GM19240 (cell line): ENCODE measurements around the gene HOXD4.

Source experiments
- DNase-seq: peaks from one replicate; pipeline ENCODE4 v3.0.0; 2011; ENCODE audit warnings: low spot score; ENCODE audit not compliant: insufficient read length

HOXD4 gene

DNA sequence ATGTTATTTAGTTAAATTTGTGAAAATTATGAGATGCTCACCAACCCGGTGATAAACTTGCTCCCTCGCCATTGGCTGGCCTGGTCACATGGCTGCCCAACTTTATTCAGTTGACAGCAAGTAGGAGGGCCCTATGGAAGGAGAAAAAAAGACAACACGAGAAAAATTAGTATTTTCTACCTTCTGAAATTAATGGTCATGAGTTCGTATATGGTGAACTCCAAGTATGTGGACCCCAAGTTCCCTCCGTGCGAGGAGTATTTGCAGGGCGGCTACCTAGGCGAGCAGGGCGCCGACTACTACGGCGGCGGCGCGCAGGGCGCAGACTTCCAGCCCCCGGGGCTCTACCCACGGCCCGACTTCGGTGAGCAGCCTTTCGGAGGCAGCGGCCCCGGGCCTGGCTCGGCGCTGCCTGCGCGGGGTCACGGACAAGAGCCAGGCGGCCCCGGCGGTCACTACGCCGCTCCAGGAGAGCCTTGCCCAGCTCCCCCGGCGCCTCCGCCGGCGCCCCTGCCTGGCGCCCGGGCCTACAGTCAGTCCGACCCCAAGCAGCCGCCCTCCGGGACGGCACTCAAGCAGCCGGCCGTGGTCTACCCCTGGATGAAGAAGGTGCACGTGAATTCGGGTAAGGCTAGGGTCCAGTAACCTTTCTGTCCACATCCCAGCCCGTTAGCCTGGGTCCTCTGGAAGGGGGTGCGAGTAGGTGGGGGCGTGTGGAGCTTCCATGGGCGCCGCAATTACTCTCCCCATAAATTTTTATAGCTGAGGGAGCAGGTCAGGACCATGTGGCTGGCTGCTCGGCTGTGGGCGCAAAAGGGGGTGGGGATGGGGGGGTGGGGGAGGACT is at the start of gene HOXD4:
Gene HOXD4 (plus strand): TSS at position 109 of the 846 bp plus-strand sequence. CDS start 84 bp downstream, at position 193.
- DNase-seq = no peak

DNA sequence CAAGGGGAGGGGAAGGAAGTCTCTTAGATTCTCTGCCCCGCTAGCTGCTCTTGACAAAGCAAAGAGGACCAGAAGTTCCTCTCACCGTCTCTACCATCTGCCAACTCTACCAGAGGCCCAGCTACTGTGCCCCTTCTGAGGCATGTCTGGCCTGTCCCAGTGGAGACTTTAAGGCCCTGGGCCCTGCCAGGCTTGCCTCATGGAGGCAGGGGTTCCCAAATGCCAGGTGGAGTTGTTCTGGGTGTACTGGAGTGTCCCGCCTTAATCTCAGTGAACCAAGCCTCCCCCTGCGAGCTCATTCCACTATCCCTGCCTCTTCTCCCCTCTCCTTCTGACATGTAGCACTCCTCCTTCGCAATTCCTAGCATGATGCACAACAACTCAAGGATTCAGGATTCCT is 49.5 kb upstream of the HOXD4 start:
- DNase-seq = no peak

DNA sequence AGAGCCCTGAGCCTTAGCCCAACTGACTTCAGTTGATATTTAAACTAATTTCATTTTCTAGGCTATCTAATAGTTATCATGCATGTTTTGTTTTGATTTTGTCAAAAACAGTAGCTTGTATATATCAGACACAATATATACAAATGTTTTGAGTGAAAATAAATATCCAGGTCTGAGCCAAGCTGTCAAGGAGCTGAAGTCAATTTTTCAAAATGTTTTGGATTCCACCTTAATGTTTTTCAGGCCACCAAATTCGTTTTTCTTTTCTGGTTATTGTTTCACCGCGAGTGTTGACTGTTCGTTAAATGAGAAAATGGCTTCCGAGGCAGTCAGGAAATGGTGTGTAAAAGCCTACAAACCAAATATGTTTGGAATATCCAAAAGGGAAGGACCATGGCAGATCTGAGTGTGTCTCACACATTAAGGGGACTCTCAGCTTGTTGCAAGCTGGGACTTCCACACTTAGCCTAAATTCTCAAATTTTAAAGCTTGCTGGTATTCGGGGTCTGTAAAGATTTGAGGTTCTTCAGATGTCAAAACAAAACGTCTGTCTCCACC is 49.0 kb upstream of the HOXD4 start:
- no peak for DNase-seq

DNA sequence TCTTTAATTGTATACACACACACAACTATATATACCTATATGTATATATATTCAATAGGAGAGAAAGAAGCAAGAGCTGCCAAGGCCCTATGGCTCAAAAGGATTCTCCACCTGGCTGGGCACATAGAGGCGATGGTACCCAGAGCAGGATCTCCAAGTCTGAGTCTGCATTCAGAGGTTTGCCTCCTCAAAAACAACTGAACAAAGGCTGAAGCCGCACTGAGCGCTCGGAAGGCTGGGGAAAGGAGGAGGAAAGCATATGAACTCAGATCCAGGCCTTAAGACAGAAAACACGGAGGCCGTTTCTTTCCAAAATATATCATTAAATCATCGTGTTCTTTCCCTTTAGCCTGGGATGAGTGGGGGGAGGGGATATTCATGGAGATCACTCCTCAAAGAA is 48.2 kb upstream of the HOXD4 start:
- DNase-seq = no peak

DNA sequence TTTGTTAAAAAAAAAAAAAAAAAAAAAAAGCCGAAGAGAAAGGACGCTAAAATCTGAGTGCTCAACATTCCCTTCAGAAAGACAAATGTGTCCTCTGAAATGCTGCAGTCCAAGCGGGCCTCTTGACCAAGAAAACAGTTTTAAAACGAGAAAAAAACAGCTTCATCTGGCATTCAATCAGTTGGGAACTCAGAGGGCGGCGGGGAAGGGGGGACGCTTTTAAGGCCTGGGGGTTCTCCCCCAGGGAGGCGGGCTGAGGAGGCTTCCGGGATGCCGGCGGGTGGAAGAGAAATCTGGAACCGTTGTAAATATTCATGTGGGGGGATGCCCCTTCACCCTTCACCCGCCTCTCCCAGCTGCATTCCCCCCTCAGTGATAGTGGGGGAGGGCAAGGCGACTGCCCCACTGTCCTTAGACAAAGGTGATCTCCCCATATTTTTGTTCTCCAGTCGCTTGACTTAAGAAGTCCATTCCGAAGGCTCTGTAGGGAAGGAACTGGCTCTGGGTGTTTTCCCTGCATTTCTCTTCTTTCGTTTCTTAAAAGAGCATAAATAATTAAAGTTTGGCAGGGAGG is 47.5 kb upstream of the HOXD4 start:
- no peak for DNase-seq

DNA sequence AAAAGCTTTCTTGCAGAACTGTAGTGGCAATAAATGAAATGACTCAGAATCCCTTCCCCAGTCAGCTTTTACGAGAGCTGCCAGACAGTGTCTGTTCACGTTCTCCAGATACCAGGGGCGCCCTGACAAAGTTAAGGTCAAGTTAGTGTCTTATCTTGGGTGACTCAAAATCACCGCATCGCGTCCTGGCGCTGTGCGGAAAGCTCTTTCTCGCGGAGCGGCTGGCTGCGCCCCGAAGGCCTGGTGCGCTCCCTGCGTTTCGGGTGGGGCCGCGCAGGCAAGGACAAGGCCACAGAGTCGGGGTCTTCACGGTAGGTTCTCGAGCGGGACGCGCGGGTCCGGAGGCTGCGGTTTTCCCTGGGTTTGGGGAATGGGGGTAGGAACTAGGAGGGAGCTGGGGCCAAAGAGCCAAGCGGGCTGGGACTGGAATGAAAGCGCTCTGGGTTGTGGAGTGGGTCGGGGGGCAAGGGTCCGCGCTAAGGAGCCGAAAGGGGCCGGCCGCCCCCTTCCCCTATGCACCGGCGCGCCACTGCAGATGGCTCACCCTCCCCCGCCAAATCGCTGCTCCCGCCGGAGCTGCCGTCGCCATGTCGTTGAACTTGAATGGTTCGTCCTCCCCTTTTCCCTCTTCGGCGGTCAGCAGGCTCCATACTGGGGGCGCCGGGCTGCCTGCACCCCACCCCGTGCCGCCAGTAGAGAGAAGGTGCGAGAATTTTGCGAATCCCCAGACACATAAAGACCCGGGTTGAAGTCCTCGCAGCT is 46.9 kb upstream of the HOXD4 start:
- no peak for DNase-seq

DNA sequence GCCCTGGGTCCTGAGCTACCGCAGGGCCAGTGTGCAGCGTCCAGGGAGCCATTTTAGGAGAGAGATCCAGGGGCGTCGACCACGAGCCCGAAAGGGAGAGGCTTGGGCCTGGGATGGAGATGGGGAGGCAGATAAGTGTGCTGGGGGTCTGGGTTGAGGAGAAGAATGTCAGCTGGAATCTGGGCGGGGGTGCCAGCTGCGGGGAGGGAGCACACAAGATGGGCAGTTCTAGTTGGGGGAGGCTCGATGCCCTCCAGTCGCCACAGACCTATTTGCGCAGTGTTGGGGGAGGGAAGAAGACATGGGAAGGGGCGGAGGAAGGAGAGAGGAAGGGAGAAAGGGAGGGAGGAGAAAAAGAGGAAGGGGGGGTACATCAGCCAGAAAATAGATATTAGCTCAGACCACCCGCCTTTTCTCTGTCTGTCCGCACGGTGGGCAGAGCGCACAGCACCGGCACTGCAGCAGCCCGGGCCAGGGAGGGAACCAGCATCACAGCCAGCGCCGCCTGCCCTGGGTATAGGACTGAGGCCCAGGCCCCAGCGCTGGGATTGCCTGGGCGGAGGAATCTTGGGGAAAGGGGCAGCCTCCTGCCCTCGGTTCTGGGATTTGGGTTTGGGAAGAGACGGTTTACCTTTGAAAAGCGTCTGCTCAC is 46.1 kb upstream of the HOXD4 start:
- DNase-seq = no peak

DNA sequence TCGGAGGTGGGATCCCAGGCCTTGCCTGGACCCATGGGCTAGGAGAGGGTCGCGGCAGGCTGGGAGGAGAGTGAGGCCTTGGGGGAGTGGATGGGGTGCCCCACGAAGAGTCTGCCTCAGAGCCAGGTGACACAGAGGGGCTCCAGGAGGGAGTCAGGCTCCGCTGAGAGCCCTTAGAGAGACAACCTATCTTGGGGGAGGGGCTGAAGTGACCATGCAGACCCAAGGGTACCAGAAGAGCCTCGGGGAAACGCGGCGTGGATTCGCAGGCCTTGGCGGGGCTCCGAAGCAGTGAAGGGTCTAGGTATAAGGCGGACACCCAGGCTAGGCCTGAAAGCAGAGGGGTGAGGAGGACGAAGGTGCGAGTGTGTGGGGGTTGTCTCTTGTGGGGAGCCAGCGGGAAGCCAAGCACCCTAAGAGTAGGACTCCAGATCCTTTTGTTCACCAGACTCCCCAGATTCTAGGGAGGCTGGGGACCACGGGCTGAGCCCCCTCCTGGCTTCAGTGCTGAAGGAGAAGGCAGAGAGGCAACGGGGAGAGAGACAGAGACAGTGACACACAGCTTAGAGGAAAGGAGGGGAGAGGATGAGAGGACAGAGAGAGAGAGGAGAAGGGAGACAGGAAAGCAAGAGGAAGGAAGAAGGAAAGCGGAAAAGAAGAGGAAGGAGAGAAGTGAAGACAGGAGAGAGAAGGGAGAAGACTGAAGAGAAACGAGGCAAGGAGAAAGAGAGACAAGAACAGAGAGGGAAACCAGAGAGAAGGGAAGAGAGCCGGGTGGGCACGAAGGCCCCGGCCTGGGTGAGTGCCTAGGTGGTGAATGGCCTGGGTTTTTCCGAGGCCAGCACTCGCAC is 45.4 kb upstream of the HOXD4 start:
- no peak for DNase-seq

DNA sequence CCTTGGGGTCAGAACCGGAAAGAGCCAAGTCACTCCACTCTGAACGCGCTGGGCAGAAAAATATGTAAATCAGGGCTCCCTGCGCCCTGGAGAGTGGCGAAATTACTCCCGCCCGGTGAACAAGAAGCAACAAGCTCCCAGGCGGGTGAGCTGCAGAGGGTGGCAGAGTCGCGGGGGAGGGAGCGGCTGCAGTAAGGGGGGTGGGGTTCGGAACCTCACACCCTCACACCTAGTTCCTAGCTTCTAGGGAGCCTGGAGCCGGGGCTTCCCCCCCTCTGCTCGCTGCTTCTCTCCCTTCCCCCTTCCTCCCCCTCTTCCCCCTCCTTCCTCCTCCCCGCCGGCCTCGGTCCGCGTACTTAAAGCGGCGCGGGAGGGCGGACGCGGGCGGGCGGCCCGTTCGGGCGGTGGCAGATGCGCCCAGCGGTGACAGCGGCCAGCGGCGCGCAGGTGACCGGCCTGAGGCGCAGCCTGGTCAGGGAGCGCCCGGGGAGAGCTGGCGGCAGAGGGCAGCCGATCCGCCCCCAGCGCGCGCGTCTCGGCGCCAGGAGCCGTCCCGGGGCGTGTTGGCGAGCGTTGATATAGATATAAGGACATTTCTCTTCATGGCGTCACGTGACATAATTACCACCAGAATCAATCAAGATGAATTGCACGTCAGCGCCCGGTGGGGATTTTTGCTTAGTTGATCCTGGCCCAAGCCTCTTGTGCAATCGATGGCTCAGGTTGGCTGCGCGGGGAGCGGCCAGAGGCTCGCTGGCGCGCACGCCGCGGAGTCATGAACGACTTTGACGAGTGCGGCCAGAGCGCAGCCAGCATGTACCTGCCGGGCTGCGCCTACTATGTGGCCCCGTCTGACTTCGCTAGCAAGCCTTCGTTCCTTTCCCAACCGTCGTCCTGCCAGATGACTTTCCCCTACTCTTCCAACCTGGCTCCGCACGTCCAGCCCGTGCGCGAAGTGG is 44.5 kb upstream of the HOXD4 start, which contains the start of gene HOXD11:
Gene HOXD11 (plus strand): TSS at position 700 of the 959 bp plus-strand sequence. CDS start 76 bp downstream, at position 776.
- DNase-seq = no peak

DNA sequence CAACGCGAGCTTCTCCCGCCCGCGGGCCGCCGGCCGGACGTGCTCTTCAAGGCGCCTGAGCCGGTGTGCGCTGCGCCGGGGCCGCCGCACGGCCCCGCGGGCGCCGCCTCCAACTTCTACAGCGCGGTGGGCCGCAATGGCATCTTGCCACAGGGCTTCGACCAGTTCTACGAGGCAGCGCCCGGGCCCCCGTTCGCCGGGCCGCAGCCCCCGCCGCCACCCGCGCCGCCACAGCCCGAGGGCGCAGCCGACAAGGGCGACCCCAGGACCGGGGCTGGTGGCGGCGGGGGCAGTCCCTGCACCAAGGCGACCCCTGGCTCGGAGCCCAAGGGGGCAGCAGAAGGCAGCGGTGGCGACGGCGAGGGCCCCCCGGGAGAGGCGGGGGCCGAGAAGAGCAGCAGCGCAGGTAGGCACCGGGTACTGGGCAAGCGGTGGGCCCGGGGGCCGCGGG is 43.6 kb upstream of the HOXD4 start:
- DNase-seq = no peak

DNA sequence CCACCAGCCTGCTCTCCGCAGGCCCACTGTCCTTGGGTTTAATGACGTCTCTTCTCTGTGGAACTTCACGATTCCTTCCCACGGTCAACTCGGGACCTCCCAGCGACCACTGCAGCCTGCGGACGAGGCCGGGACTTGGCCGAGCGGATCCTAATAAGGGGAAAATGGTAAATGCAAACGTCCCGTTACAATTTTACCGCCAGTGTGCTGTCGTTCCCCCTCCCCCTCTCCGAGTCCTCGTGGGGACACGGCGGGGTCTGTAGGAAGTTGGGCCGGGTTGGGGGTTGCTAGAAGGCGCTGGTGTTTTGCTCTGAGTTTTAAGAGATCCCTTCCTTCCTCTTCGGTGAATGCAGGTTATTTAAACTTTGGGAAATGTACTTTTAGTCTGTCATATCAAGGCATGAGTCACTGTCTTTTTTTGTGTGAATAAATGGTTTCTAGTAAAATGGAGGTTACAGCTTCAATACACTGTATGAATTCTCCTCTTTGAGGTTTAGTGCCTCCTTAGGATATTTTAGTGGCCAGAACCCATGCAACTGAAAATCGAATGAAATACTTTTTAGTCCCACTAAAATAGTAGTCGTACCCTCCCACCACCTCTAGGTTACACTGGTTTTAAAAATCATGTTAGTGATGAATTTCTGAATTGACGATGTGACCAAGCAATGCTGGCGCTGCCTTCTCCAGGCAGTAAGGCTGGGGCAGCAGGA is 42.0 kb upstream of the HOXD4 start:
- DNase-seq = no peak

DNA sequence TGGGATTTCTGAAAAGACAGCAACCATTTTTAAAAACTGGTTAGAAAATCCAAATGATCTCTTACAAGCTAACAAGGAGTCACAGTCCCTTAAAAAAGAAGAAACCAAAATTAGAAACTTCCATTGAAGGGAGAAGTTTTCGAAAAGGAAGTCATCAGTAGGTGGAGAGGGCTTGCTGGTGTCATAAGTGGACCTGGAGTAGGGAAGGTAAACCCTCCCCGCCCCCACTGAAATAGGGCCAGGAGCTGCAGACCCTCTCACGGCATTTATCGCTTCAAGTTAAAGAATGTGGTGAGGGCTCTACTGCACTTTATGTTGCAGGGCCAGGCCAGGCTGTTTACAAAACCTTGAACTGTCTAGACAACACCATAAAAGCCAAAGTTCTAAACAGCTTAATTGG is 41.4 kb upstream of the HOXD4 start:
- DNase-seq = no peak

DNA sequence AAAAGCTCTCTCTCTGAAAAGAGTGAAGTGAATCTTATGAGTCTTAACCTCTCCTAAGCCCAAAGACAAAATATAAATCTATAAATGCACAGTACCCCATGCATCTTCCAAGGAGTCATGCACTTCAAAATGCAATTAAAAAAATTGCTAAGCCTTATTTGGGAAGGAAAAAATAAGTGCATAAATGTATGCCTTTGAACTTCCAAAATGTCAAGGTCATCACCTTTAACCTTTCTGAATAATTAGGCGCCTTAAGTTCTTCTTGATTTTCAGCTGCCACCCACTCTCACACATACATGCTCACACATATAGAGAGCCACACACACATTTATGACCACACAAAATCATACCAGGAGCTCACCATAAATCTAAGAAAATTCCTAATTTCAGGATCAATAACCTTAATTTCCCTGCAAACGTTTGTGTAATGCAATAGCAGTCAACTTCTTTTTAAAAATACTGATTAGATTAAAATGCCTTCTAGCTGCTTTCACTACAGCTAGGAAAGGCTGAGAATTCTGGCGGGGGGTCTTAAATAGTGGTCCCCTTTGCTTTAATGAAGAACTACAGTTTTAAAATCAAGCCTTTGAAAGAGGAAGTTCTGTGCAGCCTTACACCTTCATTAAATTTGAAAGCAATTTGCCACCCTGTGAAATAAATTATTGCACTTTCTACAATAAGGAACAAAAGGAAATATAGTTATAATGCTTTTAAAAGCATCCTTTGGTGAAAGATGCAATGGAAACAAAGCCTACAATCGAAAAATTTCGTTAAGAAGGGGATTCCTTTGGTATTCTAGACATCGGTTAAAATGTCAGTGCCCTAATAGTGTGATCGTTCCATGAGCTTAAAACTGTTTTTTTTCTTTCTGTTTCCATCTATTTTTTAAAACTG is 40.7 kb upstream of the HOXD4 start:
- DNase-seq = no peak

DNA sequence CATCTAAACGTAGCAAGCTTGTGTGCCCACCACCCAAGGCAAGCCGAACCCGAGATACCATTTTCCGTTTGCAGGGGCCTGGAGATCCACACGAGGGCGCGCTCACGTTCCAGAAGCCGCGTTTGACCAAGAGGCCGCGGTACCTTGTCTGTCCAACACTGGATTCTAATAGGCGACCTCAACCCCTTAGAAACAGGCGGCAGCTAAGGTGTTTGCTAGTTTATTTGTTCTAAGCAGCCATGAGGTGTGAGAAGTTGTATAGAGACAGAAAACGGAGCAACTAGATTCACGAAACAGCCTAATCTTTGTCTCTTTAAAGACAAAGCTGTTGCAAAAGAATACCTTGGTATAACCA is 40.1 kb upstream of the HOXD4 start:
- no peak for DNase-seq

DNA sequence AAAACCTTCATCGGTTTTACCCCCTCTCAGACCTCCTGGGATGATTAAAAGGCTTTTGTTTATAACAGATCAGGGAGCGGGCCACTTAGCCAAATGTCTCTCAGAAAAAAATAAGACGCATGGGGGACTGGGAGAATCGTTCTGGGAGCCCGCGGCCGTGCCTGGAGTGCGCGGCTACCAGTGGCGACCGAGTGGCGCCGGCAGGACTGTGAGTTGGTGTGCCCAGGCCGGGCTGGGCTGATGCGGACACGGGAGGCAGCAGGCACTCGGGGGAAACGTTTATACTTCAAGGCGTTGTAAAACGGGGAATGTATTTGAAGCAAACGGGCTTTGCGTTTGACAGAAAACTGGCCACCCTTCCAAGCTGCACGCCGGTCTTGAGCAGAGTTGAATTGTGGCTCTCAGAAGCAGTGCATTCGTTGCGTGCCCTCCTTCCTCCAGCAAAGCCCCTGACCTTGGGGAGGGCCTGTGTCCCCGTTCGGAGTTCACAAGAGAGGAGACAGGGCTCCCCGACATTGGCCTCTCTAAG is 39.4 kb upstream of the HOXD4 start:
- no peak for DNase-seq

DNA sequence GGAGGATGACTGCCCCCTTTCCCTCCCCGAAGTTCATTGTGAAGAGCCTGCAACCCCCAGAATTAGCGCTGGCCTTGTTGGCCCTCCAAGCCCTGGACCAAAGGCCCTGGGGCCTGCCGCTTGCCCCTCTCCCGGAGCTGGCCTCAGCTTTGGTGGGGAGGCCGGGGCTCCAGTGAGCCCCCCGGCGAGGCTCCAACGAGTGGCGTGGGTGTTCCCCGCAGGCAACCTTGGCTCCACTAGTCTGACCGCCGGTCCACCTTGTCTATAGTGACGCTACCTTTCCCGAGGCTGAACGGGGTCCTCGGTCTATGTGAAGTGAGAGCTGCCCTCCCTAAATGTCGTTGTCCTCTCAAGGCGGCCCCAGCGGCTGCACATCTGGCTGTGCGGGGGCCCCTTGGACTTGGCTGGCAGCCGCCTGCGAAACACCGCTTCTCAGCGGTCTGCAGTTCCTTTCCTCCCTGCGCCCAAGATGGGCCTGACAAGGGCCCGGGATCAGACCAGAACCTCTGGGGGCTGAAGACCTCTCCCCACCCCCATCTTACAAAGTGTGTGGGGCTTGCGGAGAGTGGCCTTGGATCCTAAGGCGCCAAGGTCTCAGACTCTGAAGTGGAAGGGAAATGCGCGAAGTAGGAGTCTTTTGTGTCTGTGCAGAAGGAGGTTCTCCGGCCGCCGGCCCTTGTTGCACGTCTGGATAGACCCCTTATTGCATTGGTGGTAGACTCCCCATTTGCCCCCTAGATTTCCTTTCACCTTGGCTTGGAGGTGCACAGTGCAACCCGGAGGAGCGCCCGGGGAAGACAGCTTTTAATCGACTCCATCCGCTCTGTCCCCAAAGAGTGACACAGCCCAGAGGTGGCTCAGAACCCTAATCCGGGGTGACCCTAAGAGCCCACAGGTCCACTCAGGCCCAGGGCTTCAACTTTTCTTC is 38.7 kb upstream of the HOXD4 start:
- no peak for DNase-seq
